Central memory CD8-positive, alpha-beta T cell (primary cell): ENCODE data around the gene AGFG1.

Source experiments
- ATAC-seq: fragments of 150-1000 bp; cut with Tn5 transposase; replicated peaks from 2 replicates; pipeline ENCODE4 v1.10.0; 2022; ENCODE audit warnings: mild to moderate bottlenecking, moderate FRiP score, moderate number of reproducible peaks; ENCODE audit not compliant: poor library complexity, severe bottlenecking; ENCODE audit errors: extremely low read depth
- DNase-seq, 2 donors: peaks; one replicate each; pipeline ENCODE4 v3.0.0; 2021; ENCODE audit warnings: low spot score in 2 of 2
- H3K27ac Mint-ChIP-seq: one replicate; pipeline ENCODE4 v1.8.0; 2022; ENCODE audit warnings: low read depth, mild to moderate bottlenecking, moderate library complexity, mixed read lengths
- H3K27me3 Mint-ChIP-seq: one replicate; pipeline ENCODE4 v1.8.0; 2022; ENCODE audit warnings: mixed read lengths
- H3K36me3 Mint-ChIP-seq: one replicate; pipeline ENCODE4 v1.8.0; 2022; ENCODE audit warnings: mild to moderate bottlenecking, moderate library complexity, mixed read lengths; ENCODE audit not compliant: insufficient read depth
- H3K4me1 Mint-ChIP-seq: one replicate; pipeline ENCODE4 v1.8.0; 2022; ENCODE audit warnings: mixed read lengths
- H3K4me3 Mint-ChIP-seq: one replicate; pipeline ENCODE4 v1.8.0; 2022; ENCODE audit warnings: mild to moderate bottlenecking, moderate library complexity, mixed read lengths
- H3K9me3 Mint-ChIP-seq: one replicate; pipeline ENCODE4 v1.8.0; 2022; ENCODE audit warnings: mixed read lengths

The AGFG1 gene

GRCh38 chr2:227471924-227472264, at the start of gene AGFG1:
Gene AGFG1 (plus strand): TSS chr2:227472156. CDS start chr2:227472422, 266 bp downstream.
- H3K9me3 Mint-ChIP-seq, result no peaks in the 10 kb centered on the region
- H3K36me3 Mint-ChIP-seq, result peaks cover 12% of the 10 kb centered on the region
- ATAC-seq (peak; percentile 88), DNase-seq (peak; percentile 82 to 92)
- H3K27me3 Mint-ChIP-seq, result no peaks in the 10 kb centered on the region
- H3K4me1 Mint-ChIP-seq, result peaks cover 28% of the 10 kb centered on the region
- H3K4me3 Mint-ChIP-seq, result peak within 1 kb of the TSS; percentile 91
- peak within 1 kb of the TSS; percentile 84 for H3K27ac Mint-ChIP-seq

GRCh38 chr2:227423656-227424499, 48.1 kb upstream of the AGFG1 start:
- Mint-ChIP-seq H3K9me3 (no peaks in the 10 kb centered on the region), H3K4me3 (no peak overlapping the region), H3K36me3 (peaks cover 2% of the 10 kb centered on the region), H3K27ac (no peak overlapping the region), H3K4me1 (no peaks in the 10 kb centered on the region), H3K27me3 (no peaks in the 10 kb centered on the region)
- no peak for ATAC-seq
- DNase-seq, result no peak

GRCh38 chr2:227428731-227429285, 43.1 kb upstream of the AGFG1 start:
- no peak overlapping the region for H3K4me3 Mint-ChIP-seq
- no peaks in the 10 kb centered on the region for H3K36me3 Mint-ChIP-seq
- DNase-seq, result no peak

GRCh38 chr2:227430639-227431038, 41.3 kb upstream of the AGFG1 start:
- H3K27ac Mint-ChIP-seq, result no peak overlapping the region
- no peak for ATAC-seq

More at GRCh38 chr2:227428731-227429285, 43.1 kb upstream of the AGFG1 start:
- ATAC-seq, result no peak
- Mint-ChIP-seq H3K27ac (no peak overlapping the region), H3K9me3 (peaks cover 11% of the 10 kb centered on the region), H3K27me3 (peaks cover 27% of the 10 kb centered on the region), H3K4me1 (no peaks in the 10 kb centered on the region)

GRCh38 chr2:227433171-227433570, 38.8 kb upstream of the AGFG1 start:
- no peak overlapping the region for H3K4me3 Mint-ChIP-seq
- H3K27me3 Mint-ChIP-seq, result peaks cover 27% of the 10 kb centered on the region
- DNase-seq (no peak), ATAC-seq (no peak)
- no peaks in the 10 kb centered on the region for H3K4me1 Mint-ChIP-seq
- H3K36me3 Mint-ChIP-seq, result no peaks in the 10 kb centered on the region
- no peak overlapping the region for H3K27ac Mint-ChIP-seq
- peaks cover 11% of the 10 kb centered on the region for H3K9me3 Mint-ChIP-seq

More at GRCh38 chr2:227430639-227431038, 41.3 kb upstream of the AGFG1 start:
- Mint-ChIP-seq H3K27me3 (peaks cover 27% of the 10 kb centered on the region), H3K4me3 (no peak overlapping the region), H3K36me3 (no peaks in the 10 kb centered on the region), H3K9me3 (peaks cover 11% of the 10 kb centered on the region), H3K4me1 (no peaks in the 10 kb centered on the region)
- DNase-seq, result no peak

- H3K4me3 Mint-ChIP-seq, result no peak overlapping the region
- no peak for ATAC-seq
- H3K4me1 Mint-ChIP-seq, result no peaks in the 10 kb centered on the region
- H3K9me3 Mint-ChIP-seq, result peaks cover 11% of the 10 kb centered on the region
- H3K27ac Mint-ChIP-seq, result no peak overlapping the region
- peaks cover 9% of the 10 kb centered on the region for H3K27me3 Mint-ChIP-seq
- H3K36me3 Mint-ChIP-seq, result no peaks in the 10 kb centered on the region
- no peak for DNase-seq
These were observed 35.4 kb upstream of the AGFG1 start for GRCh38 chr2:227436436-227437174.

GRCh38 chr2:227439214-227439613, 32.7 kb upstream of the AGFG1 start:
- Mint-ChIP-seq H3K9me3 (no peaks in the 10 kb centered on the region), H3K27me3 (no peaks in the 10 kb centered on the region), H3K4me3 (no peak overlapping the region), H3K27ac (no peak overlapping the region), H3K36me3 (no peaks in the 10 kb centered on the region), H3K4me1 (no peaks in the 10 kb centered on the region)
- DNase-seq (no peak), ATAC-seq (no peak)

GRCh38 chr2:227442639-227443038, 29.3 kb upstream of the AGFG1 start:
- ATAC-seq (no peak), DNase-seq (no peak)
- Mint-ChIP-seq H3K4me3 (no peak overlapping the region), H3K27me3 (no peaks in the 10 kb centered on the region), H3K27ac (no peak overlapping the region), H3K36me3 (no peaks in the 10 kb centered on the region), H3K9me3 (no peaks in the 10 kb centered on the region), H3K4me1 (no peaks in the 10 kb centered on the region)

GRCh38 chr2:227443889-227444568, 27.9 kb upstream of the AGFG1 start:
- ATAC-seq (no peak), DNase-seq (no peak)
- Mint-ChIP-seq H3K4me1 (no peaks in the 10 kb centered on the region), H3K27ac (peak overlapping the region; percentile 20), H3K4me3 (no peak overlapping the region), H3K27me3 (no peaks in the 10 kb centered on the region), H3K36me3 (no peaks in the 10 kb centered on the region), H3K9me3 (no peaks in the 10 kb centered on the region)

GRCh38 chr2:227447606-227448005, 24.4 kb upstream of the AGFG1 start:
- DNase-seq, result no peak
- H3K27ac Mint-ChIP-seq, result no peak overlapping the region

GRCh38 chr2:227450311-227450841, 21.6 kb upstream of the AGFG1 start:
- Mint-ChIP-seq H3K4me1 (no peaks in the 10 kb centered on the region), H3K36me3 (no peaks in the 10 kb centered on the region), H3K4me3 (no peak overlapping the region), H3K27ac (no peak overlapping the region), H3K9me3 (no peaks in the 10 kb centered on the region), H3K27me3 (no peaks in the 10 kb centered on the region)
- no peak for ATAC-seq
- DNase-seq, result no peak

More at GRCh38 chr2:227447606-227448005, 24.4 kb upstream of the AGFG1 start:
- Mint-ChIP-seq H3K9me3 (no peaks in the 10 kb centered on the region), H3K4me1 (no peaks in the 10 kb centered on the region), H3K27me3 (no peaks in the 10 kb centered on the region), H3K4me3 (no peak overlapping the region), H3K36me3 (no peaks in the 10 kb centered on the region)
- ATAC-seq, result no peak

GRCh38 chr2:227450926-227451654, 20.9 kb upstream of the AGFG1 start:
- Mint-ChIP-seq H3K9me3 (no peaks in the 10 kb centered on the region), H3K27ac (no peak overlapping the region), H3K4me1 (no peaks in the 10 kb centered on the region), H3K36me3 (no peaks in the 10 kb centered on the region), H3K4me3 (no peak overlapping the region), H3K27me3 (no peaks in the 10 kb centered on the region)
- ATAC-seq, result no peak
- no peak for DNase-seq
